Right ventricle myocardium superior (tissue), 1 donor: ENCODE measurements around the gene SHROOM3. TPM values are rescaled to one million over a fixed set of nuclear protein-coding genes. Genes with fewer than 3 reads are reported as not detected.

Experiments
- ATAC-seq: fragments of 200-7000 bp; cut with Tn5 transposase; one replicate; pipeline ENCODE4 v1.9.1; 2020; ENCODE audit warnings: mild to moderate bottlenecking; ENCODE audit not compliant: poor library complexity
- DNase-seq: peaks from one replicate; pipeline ENCODE4 v3.0.0-alpha.2; 2020
- intact Hi-C: fragments of 100-400 bp; cut with DNase I; formaldehyde crosslinking; loops from one replicate; pipeline ENCODE4 v1.11.2; 2022
- total RNA-seq: library from RNA; stranded (reverse); fragmentation: NEBNext Ultra II Directional; extraction: Animal tissue kit (Norgen Biotek cat#: 25700); gene quantifications from one replicate; pipeline ENCODE4 v1.2.1, GENCODE V29; 2021
- donor health status: DM: no; HTN: yes; CAD: no; lungs with severe emphysema.

Gene SHROOM3
- total RNA-seq, 1 donor from 2014 or later = 10.5 TPM

DNA sequence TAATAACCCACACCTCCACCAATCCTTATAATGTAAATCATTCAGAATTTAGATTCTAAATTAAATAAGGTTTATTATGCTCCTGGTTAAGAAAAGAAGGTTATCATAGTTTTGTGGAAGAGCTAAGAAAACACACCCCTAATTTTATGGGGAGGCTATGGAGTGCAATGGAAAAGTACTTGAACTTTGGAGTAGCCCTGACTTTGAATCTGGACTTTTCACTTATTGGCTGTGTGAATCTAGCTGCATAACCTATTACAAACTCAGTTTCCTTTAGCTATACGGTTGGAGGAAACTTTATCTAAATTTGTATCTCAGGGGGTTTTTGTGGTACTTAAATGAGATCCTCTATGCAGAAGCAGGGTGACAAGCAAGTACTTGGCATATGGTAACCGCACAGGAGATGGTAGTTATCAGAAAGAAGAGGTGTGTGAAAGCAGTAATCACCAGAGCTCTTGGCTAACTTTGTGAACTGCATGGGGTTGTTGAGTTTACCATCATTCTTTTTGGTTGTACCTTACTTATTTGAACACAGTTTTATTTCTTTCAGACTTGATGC lies 143.1 kb downstream of the SHROOM3 start:
- no peak for DNase-seq
- intact Hi-C loops = no loop called here
- no peak for ATAC-seq

DNA sequence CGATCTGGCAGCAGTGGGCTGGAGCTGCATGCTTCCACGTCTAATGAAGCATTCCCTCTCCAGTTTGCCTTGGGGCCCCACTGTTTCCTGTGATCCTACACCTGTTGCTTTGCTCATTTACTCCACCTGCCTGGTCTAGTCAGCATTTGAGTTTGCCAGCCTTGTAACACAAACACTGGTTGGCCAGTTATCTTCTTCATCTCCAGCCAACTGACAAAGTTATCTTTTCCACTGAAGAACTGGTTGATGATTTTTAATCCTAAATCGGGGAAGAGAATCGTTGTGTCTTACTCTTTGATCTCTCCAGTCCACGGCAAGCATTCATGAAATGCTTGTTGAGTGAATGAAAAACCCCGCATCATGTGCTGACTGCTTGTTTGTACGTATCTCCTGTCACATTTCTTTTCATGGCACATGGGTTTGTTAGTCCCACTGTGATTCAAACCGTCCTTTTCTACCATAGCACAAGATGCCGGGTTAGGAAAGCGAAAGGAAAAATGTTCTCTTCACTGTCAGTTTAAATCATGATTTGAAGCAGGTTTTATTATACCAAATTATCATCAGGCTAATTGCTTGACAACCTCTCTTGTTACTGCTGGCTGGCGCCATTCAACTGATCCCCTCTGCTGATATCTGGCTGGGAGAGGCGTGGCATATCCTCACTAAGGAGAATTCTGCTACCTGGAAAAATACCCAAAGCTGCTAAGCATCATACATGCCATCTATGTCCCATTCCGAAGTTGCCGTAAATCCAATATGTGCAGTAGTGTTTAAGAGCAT lies 144.8 kb downstream of the SHROOM3 start:
- intact Hi-C loops = no loop called here
- DNase-seq (no peak), ATAC-seq (no peak)

DNA sequence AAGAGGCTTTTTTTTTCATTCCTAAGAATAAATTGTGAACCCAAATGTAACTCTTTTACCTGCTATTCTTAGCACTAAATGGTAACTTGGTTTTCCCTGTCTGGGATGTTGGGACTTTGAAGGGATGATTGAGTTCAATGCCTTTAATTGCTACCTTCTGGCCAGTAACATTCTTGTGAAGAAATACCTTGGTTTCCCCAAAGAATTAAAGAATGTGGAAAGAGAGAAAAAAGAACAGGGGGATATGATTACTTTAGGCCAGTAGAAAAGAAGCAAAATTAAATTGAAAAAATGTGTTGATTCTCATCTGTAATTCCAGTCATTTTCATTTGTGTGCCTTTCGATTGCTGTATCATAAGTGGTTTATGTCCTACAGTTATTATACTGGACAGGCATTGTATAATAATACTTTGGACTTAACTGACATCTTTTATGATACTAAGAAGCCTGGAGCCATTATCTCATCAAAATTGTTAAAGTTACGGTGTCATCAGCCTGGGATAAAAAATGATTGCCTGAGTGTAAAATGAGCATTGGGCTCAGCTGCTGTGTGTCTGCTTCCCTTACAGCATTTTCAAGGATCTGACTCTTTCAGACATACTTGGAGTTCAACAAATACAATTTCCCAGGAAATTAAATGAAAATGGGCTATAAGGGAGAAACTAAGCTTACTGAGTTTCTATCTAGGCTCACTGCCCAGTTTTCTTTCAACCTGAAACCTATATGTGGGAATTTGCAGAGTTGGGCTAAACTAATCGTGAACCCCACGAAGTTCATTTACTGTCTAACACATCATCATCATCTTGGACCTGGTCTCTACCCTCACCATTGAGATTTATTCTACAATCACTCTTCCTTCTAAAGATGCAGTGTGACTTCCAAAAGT lies 146.3 kb downstream of the SHROOM3 start:
- intact Hi-C loops = no loop called here
- no peak for DNase-seq
- ATAC-seq = no peak

DNA sequence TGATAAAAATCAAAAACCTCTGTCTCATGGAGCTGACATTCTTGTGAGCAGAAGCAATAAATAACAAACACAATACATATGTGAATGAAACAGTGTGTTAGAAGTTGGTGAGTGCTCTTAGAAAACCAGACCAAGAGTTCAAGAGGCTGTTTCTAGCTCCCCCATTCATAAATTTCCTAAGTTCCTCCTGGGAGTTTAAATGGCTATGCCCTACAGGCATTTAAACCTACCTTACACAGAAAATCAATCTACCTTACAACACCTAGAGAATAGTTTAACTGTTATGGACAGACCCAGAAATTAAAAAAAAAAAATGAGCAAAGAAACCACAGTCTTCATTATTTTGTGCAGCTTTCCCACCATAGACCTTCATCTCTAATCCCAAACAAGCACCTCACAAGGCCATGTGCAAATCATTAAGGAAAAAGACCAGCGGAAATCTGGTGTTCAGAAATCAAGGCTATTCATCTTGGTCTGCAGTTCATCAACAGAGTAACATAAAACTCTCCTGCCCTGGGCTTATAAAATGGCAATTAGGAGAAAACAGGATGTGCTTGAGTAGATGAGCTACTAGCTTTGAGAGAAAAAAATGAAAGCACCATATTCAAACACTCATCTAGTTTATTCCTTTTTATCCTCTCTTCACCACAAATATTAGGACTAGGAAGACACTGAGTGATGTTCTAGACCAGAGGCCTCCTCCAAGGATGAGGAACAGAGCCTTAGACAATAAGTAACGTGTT lies 147.2 kb downstream of the SHROOM3 start:
- DNase-seq (no peak), ATAC-seq (no peak)
- intact Hi-C loops = no loop called here

DNA sequence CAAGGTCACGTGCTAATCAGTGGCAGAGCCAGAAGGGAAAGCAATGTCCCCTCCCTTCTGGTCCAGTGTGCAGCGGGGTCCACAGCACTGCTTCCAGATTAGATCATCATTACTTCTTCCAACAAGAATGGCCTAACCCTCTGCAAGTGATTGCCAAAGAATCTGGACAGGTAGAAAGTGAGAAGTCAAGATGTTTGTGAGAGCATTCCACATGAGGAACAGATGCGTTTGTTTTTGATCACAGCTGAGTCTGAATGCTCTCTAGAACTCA lies 147.7 kb downstream of the SHROOM3 start:
- intact Hi-C loops = no loop called here

DNA sequence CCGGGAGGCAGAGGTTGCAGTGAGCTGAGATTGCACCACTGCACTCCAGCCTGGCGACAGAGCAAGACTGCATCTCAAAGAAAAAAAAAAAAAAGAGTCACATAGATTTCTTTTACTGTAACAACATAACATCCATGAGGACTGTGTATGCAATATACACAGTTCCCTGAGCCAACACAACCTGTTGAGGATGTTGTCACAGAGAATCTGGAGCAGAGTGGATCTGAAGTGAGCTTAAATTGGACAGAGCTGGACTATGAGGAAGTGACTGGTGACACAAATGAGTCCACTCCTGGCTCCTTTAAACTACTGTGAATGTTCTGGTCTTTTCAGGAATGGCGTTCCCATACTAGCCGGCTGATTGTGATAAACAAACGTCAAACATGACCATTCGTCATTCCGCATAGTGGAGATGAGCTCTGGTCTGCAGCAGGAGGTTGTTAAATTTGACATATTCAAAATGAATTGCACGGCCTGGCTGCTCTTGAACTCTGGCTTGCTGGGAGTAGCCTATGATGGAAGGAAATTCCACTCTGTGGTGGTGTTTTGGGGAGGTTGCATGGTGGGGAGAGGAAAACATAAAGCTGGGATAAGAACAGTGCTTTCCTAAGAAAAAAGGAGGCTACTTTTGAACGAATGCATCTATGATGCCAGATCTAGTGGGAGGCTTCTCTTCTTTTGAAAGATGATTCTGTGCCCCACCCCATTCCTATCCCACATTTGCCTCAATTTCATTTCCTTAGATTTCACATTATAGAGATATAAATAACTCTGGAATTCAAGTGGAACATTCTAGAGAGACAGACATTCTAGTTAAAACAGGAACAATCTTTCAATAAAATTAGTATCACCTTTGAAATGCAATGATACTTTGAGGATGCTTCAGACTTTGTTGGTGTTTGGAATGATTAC lies 149.5 kb downstream of the SHROOM3 start:
- DNase-seq (no peak), ATAC-seq (no peak)
- intact Hi-C loops = no loop called here

More for the DNA sequence above, 147.7 kb downstream of the SHROOM3 start:
- DNase-seq (no peak), ATAC-seq (no peak)

DNA sequence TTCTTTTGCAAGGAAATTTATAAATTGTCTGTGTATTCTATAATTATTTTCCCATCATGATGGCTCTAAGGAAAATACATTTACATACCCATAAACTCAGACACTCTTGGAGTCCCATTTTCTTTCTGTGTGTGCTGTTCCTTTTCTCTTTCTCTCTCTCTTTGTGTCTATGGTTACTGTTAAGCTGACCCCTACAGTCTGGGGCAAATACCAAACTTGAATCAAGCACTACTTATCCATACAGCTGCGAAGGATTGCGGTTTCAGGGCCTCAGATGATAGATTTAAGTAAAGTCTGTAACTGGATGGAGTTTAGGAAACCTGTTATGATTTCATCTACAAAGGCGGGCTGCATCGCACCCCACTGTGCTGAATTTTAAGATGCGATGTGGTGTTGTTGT lies 150.2 kb downstream of the SHROOM3 start:
- intact Hi-C loops = no loop called here
- ATAC-seq (no peak), DNase-seq (no peak)

DNA sequence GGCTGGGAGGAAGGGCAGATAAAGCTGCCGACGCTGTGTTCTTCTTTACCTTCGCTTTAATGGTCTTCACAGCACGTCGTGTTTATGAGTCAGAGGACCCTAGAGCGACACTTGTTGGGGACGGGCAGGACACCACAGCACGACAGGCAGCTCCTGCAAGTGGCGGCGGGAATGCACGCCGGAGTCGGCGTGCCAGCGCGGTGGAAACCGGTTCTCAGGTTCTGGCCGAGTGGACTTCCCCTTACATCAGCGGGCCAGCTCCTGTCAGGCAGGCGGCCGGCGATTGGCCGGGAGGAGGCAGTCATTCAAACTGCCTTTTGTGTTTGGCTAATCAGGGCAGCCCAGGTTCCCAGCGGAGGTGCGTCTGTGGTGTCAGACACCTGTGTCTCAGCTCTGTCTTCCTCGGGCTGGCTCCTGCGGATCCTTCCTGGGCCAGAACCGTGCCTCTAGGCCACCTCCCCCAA lies 150.9 kb downstream of the SHROOM3 start:
- DNase-seq (peak; percentile 84), ATAC-seq (peak; percentile 89)
- intact Hi-C loops = no loop called here

DNA sequence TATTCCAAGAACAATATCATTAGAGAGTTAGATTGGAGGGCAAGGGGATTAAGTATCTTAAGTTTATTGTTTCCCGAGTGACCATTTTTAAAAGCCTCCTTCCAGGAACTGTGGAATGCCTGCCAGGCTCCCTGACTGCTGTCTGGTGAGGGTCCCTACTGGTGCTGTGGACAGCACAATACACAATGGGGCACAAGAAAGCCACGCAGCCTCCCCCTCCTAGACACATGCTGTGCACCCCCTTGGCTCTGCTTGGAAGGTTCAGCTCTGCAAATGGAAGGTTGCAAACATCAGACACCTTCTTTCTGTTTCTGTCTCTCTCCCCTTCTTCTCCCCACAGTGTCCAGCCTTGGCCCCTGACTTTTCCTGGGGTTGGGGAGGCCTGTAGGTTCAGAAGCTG lies 153.2 kb downstream of the SHROOM3 start:
- intact Hi-C loops = no loop called here
- DNase-seq (no peak), ATAC-seq (no peak)

DNA sequence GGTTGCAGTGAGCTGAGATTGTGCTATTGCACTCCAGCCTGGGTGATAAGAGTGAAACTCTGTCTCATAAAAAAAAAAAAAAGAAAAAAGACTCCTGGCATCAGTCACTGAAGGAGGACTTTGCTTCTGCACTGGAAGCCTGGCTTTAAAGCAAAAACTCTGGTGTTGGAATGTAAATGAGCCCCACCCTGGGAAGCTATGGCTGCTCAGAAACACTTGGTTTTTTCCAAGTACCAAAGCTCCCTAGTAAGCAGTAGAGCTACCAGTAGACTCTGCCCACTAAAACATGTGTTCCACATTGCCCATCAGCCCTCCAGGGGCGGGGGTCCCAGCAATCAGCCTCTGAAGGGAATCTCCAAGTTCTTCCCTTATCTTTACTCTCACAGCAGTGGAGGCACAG lies 154.4 kb downstream of the SHROOM3 start:
- DNase-seq (no peak), ATAC-seq (no peak)
- intact Hi-C loops = no loop called here

DNA sequence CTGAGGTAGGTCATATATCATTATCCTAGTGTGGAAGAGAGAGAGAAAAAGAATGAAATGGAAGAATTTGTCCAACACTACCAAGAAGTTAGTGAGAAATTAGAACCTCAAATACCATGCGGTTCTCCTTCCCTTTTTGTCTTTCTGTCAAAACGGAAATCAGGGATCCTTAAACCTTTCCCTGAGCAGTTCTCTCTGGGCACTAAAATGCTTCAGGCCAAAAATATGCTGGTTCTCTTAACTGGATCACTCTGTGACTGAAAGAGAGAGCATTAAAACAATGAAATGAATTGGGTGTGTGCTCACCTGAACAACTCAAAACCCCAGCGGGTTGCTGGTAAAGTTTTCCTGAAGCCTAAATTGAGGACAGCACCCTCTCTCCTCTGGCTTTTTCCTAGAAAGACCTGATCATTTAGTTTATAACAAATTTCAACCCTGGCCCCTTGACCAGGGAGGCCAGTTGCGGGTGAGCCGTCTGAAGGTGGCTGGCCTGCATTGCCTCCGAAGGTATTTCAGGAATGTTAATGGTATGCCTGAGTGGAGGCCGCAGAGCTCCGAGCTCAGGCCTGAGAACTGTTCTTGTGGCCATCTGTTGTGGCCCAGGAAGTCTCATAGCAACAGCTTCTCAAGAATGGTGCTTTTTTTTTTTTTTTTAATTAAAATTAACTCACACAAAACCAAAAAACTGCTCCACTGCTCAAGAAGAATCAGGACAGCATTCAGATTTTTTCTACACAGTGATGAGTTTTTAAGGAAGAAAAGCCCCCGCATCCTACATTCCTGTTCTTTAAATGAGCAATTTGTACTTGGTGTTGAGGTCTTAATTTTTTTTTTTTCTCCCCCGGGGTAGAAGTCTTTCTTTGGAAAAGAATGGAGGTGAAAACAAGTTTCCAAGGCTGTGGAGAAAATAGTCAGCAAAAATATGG lies 155.1 kb downstream of the SHROOM3 start:
- ATAC-seq (peak; percentile 82), DNase-seq (peak; percentile 63)
- intact Hi-C loops = no loop called here

DNA sequence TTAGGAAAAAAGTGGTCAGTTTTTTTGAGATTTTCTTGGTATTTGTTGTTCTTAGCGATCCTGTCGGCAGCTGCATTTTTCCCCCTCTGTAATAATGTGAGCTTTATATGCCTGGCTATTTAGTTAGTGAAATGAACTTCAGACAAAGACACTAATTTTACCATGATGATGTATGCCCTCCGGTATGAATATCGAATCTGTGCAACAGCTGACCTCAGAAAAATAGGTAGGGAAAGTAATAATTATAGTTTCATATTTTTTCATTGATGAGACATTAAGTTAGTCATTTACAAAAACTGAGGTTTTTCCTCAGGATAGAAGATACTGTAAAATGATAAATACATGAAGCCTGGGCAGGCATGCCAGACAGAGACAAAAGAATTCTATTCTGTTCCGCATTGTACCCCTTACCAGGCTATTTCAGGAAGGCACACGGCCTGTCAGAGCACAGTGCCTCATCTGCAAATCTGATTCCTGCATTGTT lies 155.8 kb downstream of the SHROOM3 start:
- ATAC-seq = peak; percentile 19
- intact Hi-C loops = no loop called here
- no peak for DNase-seq

DNA sequence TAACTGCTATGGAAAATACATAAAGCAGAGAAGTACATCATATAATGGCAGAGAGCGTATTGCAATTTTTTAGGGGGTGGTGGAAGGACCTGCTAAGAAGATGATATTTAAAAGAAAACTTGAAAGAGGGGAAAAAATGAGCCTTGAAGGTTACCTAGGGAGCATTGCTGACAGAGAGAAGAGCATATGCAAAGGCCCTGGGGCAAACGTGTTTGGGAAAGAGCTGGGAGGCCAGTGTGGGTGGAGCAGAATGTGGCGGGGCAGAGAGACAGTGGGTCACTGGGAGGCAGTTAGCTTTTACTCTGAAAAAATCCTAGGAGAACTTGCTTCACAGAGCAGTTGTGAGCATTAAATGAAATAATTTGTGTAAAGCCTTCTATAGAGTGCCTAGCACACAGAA lies 157.0 kb downstream of the SHROOM3 start:
- no peak for DNase-seq
- intact Hi-C loops = no loop called here
- no peak for ATAC-seq

DNA sequence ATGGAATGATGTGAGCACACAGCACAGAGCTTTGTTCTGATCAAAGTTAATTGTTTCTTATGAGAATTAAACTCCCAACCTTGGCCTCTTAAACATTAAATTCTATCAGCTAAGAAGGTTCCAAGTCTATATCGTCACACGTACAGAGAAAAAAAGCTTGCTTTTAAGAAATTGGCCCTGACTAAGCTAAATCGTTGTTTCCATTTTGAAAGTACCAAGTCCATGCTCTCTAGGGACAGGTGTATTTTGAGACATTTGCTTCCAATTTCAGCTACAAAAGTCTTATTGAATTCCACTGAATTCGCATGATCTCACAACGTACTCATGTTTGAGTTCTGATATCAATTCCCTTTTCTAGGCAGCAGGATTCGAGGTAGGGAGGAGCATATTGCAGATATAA lies 157.4 kb downstream of the SHROOM3 start:
- intact Hi-C loops = no loop called here
- no peak for ATAC-seq
- DNase-seq = no peak

DNA sequence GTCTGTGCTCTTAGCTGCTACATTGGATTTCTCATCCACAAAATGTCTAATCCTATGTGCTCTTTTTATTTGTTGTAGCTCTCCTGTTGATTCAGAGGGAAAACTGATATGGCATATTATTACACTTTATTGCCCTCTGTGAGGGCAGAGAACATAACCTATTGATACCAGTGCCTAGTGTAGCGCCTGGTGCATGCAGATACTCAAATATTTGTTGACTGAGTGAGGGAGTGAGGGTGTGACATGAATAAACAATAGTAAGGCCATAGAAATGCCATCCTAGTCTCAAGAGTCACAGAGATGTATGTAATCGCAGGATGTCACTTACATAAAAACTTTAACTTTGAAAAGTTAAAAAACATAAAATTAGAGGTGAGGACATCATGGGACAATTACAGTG lies 159.1 kb downstream of the SHROOM3 start:
- intact Hi-C loops = no loop called here
- DNase-seq = no peak
- ATAC-seq = no peak

DNA sequence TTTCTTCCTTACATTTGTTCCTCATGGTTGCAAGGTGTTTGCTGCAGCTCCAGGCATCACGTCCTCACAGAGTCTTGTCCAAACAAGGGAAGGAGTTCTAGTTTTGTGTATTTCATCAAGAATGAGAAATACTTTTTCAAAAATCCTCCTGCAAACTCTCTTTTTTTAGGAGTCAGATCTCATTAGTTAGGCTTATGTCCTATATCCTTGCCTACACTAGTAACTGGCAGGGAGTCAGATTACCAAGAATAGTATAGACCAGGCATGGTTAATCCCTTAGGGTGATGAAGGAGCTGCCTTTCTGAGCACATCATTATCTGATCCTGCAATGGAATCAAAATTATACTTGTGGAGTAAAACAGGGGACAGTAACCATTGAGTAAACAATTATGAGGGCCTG lies 160.4 kb downstream of the SHROOM3 start:
- intact Hi-C loops = no loop called here
- ATAC-seq = no peak
- DNase-seq = no peak

DNA sequence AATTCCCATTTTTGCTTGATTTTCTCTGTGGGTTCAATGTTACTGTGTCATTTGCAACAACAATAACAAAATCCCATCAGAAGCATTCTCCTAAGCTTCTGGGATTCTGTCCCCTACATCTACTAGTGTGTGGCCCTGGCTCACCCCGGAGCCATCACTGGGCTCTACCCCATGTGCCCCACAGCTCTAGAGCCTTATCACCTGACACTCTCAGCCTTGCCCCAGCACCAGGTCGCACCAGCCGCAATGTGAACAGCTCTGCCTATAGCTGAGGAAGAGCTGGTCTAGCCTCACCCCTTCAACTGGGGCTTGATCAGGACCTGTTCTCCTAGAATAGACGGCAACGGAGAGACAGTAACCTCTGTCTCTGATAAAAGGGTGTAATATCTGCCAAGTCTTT lies 161.7 kb downstream of the SHROOM3 start:
- intact Hi-C loops = no loop called here
- DNase-seq = no peak
- peak; percentile 50 for ATAC-seq
